Hematopoietic multipotent progenitor cell (in vitro differentiated cells): Measurements from ENCODE around the gene ATP5PF. TPM values are rescaled to one million over a fixed set of nuclear protein-coding genes. Genes with fewer than 3 reads are reported as not detected.
A peak's percentile ranks its signal among the peaks of the same experiment; 100 is the strongest.
"Not testable (repeated sequence)": the region's sequence is repeated elsewhere in the genome, so short reads cannot be mapped to it uniquely, and the experiment has no call there.

Source experiments
- DNase-seq, 3 donors: peaks; one replicate each; pipeline ENCODE4 v3.0.0-alpha.2; 2011 to 2015; ENCODE audit warnings: low read depth in 2 of 3, low spot score in 2 of 3
- total RNA-seq: library from RNA; depleted of rRNA; stranded (reverse); fragments of >200 nt; gene quantifications from one replicate; pipeline ENCODE4 v1.2.3, GENCODE V29; 2012

ATP5PF gene
- total RNA-seq, 1 donor = 23.2 TPM

DNA sequence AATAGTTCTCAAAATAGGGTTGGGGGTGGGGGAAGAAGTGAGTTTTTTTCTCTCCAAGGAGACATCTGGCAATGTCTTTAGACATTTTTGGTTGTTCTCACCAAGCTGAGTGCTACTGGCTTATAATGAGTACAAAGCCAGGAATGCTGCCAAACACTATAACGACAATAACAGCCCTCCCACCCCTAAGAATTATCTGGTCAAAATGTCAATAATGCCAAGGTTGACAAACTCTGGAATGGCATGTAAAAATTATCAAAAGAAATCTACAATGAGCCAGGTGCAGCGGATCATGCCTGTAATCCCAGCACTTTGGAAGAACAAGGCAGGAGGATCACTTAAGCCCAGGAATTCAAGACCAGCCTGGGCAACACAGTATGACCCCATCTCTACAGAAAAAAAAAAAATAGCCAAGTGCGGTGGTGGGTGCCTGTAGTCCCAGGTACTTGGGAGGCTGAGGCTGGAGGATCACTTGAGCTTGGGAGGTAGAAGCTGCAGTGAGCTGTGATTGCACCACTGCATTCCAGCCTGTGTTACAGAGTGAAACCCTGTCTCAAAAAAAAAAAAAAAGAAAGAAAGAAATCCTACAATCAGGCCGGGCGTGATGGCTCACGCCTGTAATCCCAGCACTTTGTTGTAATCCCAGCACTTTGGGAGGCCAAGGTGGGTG, 2.5 kb downstream of the ATP5PF start:
- no peak for DNase-seq

- peak in 2 of 3 donors; percentile 39 to 50 for DNase-seq
Observed at GRCh38 chr21:25722631-25723030, 12.1 kb downstream of the ATP5PF start.

DNA sequence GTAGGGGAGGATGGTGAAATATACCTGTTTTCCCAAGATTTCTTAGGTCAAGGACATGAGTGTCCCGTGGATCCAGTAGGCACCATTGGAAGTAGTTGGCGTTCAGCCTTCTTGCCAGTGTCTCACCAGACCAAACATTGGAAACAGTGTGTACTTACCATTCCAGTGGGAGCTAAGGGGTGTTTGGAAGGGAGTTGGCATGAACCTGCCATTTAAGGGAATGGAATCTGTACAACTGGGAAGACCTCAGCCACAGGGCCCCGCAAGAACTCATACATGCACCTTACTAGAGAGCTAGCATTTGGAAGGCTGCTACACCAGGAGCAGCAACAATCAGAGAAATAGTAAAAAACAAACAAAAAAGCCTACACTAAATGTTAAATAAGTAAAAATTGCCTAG, 12.7 kb downstream of the ATP5PF start:
- no peak for DNase-seq

DNA sequence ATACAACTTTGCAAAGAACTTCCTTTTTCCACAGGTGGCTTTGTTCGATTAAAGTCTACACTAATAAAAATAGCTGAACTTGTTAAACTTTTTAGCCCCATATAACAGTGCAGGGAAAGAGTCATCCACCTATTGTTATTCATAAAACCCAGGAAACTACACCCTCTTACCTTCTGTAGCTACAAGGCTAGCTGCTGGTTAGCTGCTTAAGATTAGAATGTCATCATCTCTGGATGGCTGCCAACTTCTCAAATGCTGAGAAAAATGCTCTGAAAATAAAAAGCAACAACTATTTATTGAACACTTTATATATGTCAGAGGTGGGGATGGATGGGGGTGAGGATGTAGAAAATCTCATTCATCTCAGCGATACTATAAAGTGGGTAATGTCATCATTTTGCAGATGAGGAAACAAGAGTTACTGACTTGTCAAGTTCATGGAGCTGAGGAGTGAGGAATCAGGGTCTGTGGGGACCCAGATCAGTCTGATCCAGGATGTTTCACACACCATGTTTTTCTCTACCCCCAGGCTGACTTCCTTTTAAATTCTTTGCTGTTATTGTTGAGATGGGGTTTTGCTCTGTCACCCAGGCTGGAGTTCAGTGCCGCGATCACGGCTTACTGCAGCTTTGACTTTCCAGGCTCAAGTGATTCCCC, 17.1 kb downstream of the ATP5PF start:
- DNase-seq = peak in 2 of 3 donors; percentile 45 to 68

- DNase-seq = not testable (repeated sequence)
Observed at GRCh38 chr21:25714066-25714465, 20.6 kb downstream of the ATP5PF start.

- DNase-seq = no peak
Observed at GRCh38 chr21:25710550-25710949, 24.2 kb downstream of the ATP5PF start.

DNA sequence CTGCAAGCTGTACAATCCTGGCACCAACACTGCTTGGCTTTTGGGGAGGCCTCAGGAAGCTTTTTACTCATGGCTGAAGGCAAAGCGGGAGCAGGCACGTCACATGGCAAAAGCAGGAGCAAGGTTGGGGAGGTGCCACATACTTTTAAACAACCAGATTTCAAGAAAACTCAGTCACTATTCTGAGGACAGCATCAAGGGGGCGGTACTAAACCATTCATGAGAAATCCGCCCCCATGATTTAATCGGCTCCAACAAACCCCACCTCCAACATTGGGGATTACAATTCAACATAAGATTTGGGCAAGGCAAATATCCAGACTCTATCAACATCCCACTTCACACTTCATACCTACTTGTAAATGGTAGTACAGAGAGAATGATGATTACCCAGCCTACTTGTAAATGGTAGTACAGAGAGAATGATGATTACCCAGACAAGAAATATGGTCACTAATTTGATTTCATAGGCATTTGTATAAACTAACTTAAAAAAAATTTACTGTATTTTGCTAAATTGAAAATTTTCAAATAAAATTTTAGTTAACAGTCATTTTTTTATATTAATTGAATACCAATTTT, 24.9 kb downstream of the ATP5PF start:
- no peak for DNase-seq

DNA sequence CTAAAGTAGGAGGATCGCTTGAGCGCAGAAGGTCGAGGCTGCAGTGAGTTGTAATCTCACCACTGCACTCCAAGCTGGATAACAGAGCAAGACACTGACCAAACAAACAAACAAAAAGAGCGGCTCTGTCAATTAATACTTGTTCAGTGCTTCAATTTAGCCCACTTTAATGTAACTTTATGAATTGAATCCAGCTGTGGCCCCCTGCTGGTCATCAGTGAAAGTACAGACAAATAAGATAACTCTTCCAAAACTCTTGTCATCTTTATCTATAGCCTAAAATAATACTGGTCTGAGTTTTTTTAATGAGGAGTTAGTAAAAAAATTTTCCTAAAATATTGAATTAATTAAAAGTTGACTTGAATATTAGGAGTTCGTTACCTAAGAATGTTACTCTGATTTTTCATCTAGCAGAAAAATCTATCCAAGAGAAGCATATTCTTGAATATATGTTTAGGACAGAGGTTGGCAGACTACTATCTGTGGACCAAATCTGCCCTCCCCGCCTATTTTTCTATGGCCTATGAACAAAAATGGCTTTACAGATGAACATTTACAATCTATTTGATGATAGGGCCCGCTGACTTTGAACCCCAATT, 26.1 kb downstream of the ATP5PF start:
- DNase-seq = peak; percentile 18 to 78 (median 46)

DNA sequence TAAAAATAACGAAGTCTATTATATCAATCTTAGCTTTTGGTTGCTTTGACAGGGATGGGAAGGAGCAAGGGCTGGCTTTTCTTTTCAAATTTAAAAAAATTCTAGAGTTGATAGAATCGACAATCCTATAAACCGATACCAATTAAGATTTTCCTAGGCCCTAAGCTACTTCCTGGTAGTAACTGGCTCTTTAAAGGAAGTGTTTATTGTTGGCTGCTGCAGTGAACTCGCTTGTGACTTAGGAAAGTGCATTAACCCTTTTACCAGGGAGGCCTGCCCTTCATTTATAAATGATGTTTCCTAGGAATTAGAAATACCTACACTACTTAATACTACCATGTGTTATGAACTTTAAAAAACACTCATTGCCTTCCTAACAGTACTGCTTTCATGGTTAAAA, 33.2 kb downstream of the ATP5PF start:
- DNase-seq = no peak

DNA sequence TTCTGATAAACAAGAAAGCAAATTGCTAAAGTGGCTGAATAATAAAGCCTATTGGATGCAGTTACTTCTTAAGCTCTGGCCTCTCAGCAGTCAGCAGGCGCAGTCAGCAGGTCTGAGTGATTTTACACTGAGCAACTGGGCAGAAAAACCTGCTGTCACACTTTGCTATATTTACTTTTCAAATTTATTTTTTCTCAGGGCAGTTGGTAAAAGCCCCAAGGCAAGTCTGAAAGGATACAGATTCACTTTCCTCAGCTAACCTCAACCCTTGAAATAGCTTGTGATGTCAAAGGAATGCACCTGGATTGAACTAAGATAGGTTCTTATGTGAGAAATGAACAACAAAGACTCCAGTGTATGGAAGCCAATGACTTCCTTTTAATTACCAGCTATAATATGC, 34.0 kb downstream of the ATP5PF start:
- no peak for DNase-seq

DNA sequence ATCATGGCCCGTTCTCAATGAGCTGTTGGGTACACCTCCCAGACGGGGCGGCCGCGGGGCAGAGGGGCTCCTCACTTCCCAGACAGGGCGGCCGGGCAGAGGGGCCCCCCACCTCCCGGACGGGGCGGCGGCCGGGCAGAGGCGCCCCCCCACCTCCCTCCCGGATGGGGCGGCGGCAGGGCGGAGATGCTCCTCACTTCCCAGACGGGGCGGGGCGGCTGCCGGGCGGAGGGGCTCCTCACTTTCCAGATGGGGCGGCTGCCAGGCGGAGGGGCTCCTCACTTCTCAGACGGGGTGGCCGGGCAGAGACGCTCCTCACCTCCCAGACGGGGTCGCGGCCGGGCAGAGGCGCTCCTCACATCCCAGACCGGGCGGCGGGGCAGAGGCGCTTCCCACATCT, 39.2 kb downstream of the ATP5PF start:
- DNase-seq = not testable (repeated sequence)

GRCh38 chr21:25691976-25692375, 42.7 kb downstream of the ATP5PF start:
- DNase-seq = no peak

DNA sequence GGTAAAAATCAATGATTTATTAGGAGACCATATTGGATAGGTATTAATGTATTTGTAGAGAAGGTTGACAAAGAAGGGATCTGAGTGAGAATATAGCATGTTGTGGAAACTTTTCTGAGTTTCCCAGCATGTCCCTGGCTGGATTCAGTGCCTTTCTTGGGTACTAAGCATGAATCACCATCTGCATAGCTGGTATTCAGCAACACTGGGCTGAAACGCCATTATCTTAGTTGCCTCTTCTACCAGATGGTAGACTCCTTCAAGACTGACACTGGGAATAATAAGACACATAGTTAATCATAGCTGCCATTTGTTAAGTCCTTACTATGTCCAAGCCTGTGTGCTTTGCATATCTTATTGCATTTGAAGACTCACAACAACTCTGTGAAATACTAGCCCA, 45.5 kb downstream of the ATP5PF start:
- no peak for DNase-seq

GRCh38 chr21:25688275-25689155, 46.2 kb downstream of the ATP5PF start:
- no peak for DNase-seq

GRCh38 chr21:25687787-25688186, 46.9 kb downstream of the ATP5PF start:
- DNase-seq = no peak

- no peak for DNase-seq
Observed at GRCh38 chr21:25682382-25682781, 52.3 kb downstream of the ATP5PF start.

DNA sequence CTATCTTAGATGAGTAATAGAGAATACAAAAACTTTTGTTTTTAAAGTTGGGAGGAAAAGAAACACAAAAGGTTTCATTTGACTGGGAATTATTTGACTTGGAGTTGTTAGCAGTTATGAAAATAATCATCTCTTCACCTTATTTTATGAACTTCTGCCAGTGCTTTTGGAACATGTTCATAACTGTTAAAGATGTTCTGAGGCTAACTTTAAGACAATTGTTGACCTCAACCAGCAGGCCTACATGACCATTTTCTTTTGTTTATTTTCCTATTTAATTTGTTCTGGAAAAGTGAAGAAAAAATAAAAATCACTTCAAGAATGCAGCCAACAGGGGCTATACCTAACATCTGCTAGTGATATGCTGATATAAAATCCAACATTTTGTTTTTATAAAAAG, 58.3 kb downstream of the ATP5PF start:
- no peak for DNase-seq
